Activated effector memory CD4-positive, alpha-beta T cell treated with Interleukin-2 at 50 U/mL for 16 hours (primary cell): ENCODE measurements around the gene GPR158.

ENCODE experiments used
- DNase-seq: peaks from one replicate; pipeline ENCODE4 v3.0.0-alpha.2; 2020

GPR158 gene

DNA sequence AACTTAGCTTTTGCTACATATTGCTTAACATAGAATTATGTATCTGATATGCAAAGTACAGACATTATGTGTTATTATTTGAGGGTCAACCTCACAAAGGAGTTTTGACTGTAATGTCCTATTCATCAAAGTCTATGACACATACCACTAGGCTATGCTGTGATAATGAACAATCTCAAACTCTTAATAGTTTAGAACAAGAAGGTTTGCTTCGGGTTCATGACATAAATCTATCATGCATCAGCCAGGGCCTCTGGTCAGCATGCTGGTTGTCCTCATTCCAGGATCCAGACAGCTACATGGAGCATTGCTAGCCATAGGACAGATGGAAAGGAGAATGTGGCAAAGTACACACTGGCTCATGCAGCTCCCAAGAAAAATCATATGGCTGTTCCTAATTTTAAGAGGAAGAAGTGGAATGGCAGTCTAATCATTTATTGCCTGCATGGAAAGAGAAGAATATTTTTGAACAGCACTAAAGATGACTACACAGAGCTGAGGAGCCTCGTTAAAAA is 332.1 kb downstream of the GPR158 start:
- no peak for DNase-seq

DNA sequence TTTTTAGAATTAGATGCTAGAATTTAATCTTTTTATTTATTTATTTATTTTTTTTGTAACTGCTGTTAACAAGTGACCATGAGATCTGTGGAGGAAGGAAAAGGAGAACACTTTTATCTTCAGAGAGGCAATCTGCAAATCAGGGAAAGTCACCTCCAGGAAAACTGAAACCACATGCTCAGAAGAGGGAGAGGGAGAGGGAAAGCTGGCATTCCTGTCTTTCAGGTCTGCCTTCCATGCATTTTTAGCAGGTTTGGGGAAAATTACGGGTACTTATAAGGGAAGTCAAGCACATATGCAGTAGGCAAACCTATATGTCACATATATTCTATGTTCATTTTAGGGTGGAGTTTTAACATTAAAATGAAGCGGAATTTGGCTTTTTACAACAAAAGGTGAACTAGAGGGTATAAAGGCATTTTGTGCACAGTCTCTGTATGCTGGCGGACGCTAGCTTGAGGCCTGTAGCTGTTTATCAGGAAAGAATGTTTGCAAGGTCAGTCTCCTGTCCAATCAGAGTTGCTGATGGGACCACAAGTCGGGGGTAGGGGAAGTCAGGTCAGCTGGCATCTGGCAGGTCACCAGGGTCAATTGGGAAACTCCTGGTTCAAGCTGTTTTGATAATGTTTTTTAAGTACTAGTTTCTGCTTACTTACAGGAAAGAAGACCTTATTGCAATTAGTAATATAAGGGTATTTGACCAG is 333.5 kb downstream of the GPR158 start:
- no peak for DNase-seq

DNA sequence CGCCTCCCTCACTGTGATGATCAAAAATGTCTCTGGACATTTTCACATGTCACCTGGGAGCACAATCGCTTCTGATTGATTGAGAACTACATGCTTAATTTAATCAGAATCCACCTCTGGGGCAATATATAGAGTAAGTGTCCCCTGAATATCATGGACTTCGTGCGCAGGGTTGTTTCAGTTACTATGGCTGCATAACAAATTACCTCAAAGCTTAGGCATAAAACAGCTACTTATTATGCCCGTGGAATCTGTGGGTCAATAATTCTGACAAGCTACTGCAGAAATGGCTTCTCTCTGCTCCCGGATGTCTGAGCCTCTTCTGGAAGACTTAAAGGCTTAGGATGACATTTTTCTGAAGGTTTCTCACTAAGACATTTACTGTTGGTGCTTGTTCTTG is 334.4 kb downstream of the GPR158 start:
- no peak for DNase-seq

DNA sequence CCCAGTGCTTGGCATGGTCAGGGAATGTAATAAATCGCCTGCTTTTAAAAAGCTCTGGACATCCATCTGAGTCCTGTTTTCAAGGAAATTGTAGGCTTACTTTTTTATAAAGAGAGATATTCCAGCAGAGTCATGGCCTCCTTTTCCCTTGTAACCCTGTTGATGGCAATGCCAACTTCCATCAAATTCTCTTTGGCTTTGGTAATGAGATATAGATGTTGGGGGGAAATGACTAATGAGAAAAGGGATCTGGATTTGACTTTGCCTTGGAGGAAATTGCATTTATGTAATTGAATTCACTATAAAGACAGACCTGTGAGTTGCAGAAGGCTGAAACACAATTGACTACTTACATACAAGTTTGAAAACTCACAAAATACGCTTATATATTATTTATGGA is 347.5 kb downstream of the GPR158 start:
- DNase-seq = no peak

DNA sequence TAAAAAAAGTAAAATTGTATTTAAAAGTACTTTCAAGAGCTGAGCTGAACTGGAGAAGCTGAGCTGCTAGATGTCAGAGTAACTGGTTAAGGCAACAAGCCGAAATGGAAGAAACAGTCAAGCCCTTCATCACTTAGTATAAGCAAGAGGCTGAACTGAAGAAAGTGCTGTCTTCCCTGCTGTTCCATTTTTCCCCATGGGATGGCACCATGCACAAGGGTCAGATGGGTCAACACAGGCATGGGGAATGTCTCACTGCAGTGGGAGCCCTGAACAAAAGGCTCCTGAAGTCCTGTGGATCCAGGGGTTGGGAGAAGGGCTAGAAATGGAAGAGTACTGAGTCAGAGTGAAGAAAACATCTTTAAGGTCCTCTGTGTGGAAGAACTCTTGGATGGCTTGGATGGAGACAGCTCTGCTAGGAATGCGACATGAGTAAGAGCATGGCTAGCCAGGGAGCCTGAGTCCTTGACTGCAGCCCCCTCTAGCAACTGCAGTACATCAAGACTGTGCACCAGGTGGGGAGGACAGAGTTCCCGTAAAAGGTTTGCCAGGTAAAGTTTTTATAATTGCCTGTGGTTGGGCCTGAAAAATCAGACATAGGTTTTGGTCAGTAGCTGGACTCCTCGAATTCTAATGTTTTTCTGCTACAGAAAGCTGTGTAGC is 348.3 kb downstream of the GPR158 start:
- DNase-seq = no peak

DNA sequence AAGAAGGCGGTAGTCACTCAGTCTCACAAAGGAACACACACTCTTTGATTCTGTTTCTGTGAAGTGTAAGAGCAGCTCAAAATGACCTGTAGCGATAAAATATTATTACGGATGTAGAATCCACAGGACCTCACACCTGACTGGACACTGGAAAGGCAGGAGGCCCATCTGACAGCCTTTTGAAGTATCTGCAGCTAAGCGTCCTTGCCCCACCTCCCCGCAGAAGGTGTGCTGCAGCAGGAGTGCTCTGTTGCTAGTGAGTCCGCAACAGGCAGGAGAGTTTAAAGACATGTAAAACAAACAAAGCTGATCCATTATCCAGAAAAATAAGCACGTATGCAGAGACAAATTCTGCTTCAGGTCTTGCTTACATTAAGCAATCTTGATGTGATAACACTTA is 355.5 kb downstream of the GPR158 start:
- DNase-seq = no peak

DNA sequence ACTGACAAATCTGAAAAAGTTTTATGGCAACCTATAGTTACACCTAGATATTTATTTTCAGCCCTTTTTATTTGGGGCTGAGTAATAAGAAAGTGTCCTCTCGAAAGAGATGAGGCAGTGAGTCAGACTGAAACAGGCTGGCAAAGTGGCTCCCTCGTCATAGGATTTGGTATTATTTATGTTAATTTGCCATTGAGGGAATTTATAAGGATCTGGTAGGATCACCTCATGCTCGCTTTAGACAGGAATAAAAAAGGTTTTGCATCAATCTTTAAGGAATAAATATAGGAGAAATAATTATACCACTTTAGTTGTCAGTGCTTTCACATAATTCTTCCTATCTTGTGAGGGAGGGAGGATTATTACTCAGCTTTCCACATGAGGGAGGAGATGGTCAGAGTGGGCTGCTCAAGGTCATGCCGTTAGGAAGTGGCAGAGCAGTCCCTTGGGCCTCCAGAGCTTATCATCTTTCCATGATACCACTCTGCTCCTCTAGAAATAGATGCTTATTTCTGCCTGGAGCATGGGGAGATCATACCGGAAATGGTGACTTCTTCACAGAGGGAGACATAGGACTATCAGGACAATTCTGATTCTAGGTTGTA is 356.8 kb downstream of the GPR158 start:
- no peak for DNase-seq

DNA sequence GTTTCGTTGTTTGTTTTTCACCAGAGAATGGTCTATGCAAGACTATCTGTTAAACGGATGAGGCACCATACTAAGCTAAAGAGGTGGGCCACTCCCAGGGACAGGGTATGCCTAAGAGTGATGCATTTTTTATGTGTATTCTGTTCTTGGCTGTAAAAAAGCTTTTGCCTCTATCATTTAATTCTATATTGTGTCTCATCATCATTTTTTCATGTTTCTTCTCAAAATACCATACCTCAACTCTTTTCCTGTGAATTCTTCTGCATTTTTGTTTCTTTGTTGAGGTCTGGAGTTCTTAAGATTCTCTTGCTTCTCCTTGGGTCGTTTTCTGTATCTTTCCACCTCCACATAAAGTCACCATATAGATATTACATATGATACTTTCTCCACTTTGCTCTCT is 357.4 kb downstream of the GPR158 start:
- no peak for DNase-seq

DNA sequence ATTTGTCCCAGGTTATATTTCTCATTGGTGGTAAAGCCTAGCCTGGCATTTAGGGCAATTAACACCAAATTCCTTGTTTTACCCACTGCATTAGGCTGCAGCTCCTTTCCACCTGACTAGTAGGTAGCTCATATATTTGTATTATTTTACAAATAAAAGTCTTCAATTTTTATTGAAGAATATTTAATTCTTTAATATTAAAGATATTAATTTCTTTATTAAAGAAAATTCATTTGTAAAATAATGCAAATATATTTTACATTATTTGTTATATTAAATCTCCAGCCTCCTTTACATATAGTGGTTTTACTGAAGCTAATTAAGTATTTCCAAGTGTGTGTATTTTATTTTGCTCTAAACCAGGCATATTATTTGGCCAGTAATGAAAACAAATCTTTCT is 361.2 kb downstream of the GPR158 start:
- no peak for DNase-seq

DNA sequence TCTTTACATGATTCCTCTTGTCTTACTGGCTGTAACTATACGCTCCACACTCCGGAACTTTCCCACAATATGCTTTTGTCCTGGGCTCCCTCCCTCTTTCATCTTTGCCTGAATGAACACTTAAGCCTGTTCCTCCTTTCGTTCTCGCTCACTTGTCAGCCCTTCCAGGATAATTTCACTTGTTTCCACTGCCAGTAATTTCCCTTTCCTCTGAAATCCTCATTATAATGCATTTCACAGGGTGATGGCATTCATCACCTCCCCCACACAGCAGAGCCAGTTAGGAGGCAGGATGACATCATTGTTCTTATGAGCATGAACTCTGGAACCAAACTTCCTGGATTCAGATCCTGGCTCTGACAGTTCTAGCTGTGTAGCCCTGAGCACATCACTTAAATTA is 372.6 kb downstream of the GPR158 start:
- DNase-seq = no peak

DNA sequence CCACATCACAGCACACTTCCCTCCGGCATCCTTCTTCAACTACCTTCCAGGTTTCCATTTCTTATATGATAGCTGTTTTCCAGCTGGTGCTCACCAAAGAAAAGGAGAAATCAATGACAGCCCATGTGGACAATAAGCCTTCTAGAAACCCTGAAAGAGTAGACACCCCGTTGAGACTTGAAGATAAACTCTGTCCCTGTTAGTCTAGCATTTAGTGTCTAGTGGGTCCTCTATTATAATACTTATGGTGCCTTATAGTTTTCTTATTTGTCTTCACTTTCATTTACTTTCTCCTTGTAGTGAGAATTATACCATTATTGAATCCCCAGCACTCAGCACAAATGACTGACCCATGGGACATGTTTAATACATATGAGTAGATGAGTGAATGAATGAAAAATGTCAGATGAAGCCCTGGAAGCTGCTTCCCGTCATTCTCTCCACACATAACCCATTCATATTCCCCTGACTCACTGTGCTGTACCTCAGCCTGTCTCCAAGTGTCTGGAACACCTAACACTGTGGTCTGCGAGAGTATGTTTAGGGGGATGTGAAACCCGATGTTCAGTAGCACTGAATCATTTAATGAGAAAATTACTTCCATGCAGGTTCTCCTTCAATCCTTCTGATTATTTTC is 377.6 kb downstream of the GPR158 start:
- no peak for DNase-seq

DNA sequence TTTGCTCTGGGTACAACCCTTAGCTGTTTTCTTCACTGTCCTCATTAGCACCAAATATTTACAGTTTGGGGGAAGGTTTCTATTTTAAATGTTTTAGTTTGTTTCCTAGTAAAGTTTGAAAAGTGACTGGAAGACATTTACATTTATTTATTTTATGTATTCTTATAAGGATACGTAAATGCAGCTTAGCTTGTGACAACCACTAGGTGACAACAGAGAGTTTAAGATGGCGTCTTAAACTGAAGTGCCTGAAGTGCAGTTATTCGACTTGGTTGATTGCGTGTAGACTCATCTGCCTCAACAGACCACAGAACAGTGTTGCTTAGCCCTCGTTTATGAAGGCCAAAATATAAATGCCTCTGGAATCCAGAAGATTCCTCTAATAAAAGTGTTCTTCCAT is 381.1 kb downstream of the GPR158 start:
- DNase-seq = no peak

DNA sequence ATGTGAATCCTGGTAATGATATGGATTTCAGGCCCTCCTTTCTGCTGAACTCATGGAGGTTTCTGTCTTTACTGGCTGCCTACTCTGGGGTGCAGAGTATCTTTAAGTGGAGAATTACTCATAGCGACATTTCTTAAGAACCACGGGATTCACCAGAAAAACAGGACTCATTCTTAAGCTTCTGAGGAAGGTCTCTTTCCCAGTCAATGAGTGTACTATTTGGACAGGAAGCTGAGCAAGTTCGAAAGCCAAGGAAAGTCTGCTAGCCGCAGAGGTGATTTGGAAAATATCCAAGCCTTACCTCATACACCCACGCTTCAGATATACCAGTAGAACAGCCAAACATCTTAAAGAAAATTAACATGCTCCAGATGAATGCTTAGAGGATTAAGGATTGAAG is 381.7 kb downstream of the GPR158 start:
- no peak for DNase-seq

DNA sequence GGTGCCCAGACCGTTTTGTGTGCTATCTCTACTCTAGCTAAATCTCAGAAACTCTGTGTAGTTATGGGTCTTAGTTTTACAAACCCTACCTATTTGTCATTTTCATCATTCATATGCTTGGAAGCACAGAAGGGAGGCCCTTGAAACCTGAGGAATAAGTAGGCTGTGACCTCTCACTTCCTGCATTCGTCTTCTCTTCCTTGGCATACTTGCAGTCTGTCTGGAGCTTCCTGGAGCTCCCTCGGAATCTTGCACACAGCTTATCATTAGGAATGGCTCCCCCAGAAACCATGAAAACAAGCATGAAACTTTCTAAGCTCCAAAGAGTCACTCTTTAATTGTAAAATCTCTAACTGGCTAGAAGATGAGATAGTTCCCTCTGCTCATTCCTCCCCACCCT is 382.3 kb downstream of the GPR158 start:
- no peak for DNase-seq

DNA sequence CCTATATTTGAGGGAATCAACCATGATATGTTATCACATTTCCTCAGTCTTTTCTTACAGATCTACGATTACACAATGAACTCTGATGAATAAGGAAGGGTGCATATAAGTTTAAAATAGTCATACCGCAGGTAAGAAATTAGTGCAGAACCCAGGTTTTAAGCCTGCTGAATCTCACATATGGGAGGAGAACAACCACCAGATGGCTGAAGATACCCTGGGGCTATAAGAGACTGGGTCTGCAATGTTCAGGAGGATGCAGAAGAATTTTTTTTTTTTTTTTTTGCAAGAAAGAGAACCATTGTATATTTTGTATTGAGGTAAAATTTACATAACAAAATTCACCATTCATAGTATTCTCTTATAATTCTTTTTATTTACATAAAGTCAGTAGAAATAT is 387.0 kb downstream of the GPR158 start:
- DNase-seq = no peak

DNA sequence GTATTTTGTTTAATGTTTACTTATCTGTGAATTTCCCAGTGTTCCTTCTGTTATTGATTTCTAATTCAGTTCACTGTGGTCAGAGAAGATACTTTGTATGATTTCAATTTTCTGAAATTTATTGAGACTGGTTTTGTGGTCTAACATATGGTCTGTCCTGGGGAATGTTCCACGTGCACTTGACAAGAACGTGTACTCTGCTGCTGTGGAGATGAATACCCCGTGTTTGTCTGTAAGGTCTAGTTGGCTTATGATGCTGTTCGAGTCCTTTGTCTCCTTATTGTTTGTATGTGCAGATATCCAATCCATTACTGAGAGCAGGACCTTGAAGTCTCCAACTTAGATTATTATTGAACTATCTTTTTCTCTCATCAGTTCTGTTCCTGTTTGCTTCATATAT is 387.7 kb downstream of the GPR158 start:
- DNase-seq = no peak

DNA sequence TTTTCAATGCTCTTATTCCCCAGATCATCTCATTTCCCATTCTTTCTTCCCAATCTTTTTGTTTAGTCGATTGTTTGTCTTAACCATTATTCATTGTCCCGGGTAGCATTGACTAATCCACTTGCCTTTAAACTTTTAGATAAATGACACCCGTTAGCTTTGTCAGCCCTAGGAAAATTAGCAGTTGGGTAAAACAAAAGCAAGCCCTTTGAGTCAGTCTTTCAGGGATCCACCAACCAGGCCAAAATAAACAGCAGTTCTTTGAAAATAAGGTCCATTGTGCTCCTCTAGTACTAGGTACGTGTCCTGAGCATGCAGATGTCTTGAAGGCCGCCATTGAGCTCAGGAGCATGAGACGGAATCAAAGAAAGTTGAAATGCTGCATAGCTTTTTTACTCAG is 389.6 kb downstream of the GPR158 start:
- DNase-seq = no peak

DNA sequence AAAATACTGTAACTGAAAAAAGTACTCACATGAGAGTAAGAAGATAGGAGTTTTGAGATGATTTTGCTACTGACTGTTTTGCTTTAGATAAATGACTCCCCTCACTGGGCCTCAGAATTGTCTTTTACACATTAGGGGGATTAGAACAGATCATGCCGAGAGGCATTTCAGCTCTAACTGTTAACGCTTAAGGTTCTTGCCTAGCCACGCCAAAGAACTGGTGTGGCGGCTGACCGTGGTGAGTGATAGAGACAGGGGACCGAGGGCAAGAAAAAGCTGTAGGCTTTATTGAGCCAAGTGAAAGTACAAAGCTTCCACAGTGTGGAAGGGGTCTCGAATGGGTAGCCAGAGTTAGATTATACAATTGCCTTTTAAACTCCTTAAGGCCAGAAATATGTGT is 390.8 kb downstream of the GPR158 start:
- DNase-seq = no peak

DNA sequence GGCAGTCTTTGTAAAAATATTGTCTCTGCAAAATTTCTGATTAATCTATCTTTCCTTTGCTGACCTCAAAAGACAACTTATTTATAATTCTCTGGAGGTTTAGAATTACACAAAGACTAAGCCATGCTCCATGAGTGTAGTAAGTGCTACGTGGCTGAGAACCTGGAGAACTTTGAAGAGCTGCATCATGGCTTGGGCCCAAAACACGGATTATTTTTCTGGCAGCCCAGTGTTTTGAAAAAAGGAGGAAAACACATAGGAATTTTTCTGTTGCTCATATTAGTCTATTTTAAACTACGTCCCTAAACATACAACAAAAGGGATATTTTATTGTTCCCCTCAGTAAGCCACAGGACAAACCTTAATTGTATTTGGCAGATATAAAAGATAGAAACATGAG is 398.5 kb downstream of the GPR158 start:
- no peak for DNase-seq

DNA sequence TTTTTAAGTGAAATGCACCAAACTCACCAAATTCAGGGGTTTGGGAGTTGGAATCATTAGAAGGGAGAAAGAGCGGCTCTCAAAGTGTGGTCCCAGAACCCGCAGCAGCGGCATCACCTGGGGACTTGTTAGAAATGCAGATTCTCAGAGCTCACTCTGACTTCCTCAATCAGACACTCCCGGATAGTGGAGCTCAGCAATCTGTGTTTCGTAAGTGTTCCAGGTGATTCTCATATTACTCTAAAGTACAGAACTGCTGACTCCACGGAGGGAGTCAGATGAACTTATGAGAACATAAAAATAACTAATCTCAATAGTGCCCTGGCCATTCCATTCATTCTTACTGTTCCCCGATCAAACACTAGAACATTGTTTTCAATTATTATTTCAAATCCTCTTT is 400.5 kb downstream of the GPR158 start:
- DNase-seq = no peak

DNA sequence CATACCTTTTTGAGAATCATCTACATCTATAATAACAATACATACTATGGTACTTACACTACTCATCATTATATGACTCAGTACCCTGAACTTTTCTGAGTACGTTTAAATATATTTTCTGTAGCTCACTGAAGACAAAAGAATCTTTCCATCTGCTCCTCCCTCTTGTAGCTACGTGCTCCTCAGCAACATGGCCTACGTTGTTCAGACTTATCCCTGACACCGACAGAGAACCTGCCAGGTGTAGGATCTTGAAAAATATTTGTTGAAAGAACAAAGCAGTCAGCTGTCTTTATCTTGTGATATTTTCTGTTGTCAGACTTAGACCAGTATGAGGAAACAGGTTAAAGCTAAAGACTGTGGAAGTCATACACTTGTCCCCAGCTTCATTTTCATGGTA is 403.3 kb downstream of the GPR158 start:
- DNase-seq = no peak

DNA sequence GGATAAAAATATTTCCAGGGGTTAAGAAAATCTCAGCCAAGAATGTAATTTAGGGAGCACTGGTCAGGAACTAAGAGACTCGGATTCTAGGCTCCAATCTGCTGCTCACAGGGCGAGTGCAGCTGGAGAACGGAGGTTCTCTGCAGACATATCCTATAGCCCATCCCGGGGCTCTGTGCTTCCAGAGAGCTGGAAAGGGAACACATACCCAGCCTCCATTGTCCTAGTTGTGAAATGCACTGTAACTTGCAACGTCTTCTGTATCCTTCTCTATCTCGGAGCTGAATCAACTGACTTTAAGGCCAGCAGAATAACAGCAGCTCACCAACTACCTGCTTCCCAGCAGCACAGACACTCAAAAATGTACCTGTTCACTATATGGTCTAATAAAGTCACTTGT is 408.2 kb downstream of the GPR158 start:
- no peak for DNase-seq

DNA sequence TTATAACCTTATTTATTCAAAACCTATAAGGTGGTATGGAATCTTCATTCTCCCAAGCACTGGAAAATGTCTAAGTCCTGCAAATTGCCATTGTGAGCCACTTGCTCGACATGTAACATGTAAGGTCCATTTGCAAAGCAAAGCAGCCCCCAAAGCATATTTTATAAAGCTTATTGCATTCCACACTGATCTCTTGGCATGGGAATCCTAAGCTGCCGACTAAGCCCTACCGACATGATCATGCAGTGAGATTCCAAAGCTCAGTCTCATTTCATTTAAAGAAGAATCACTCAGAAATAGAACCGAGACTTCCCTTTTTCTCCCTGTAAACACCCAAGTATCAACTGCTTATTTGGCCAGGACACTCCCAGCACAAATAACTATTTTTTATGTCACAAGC is 425.9 kb downstream of the GPR158 start:
- DNase-seq = no peak

DNA sequence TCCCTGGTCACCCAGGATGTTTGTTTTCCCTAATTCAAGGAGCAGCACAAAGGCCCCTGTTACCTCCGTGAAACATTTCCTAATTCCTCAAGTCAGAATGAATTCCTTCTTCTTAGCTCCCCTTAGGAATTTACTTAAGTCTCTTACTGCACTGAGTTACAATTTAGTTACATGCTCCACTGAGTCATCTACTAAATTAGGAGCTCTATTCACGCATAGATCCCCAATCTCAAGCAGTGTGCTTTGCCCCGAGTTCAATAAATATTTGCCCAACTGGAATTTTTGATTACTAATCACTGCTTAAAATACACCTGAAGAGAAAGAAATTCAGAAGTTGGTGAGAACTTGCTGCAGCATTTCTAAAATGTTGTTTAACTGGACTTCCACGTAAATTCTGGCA is 429.8 kb downstream of the GPR158 start:
- DNase-seq = no peak
